ENCODE results near the gene ZBTB7B. TPM values are rescaled to one million over a fixed set of nuclear protein-coding genes. Genes with fewer than 3 reads are reported as not detected.

The ZBTB7B gene
- total and polyA plus RNA-seq, 9 of the 15 experiments (the other 6 are each of a cell fraction or from before 2014, with no cell fraction given): 0.04 to 46.5 (median 15.2) TPM

GRCh38 chr1:155000726-155001424, 1.7 kb upstream of the ZBTB7B start (continued):
- TF ChIP-seq PRPF4 (IDR thresholded peaks at IDR 0.05; ENCODE audit: insufficient read depth, low read depth, low read length, poor library complexity, severe bottlenecking) (no peak), NR4A1 (CRISPR knock-in tag; IDR thresholded peaks at IDR 0.05) (no peak), NR4A1 (tag; IDR thresholded peaks at IDR 0.05) (peak; percentile 43; the same call in 1 of the 2 replicates), ZNF551 (CRISPR knock-in tag; IDR thresholded peaks at IDR 0.05) (no peak), CHD7 (IDR thresholded peaks at IDR 0.05; ENCODE audit: low read depth, low read length) (no peak), ZBTB17 (CRISPR knock-in tag; IDR thresholded peaks at IDR 0.05) (peak; percentile 83), SIN3B (IDR thresholded peaks at IDR 0.05; ENCODE audit: low read depth) (no peak; the same call in none of the 2 replicates), TEAD1 (CRISPR knock-in tag; IDR thresholded peaks at IDR 0.05) (peak in 1 of 2 experiments; percentile 64; a peak in 1 of 4 replicates), SREBF1 (IDR thresholded peaks at IDR 0.05; ENCODE audit: borderline replicate concordance, low read depth, low read length) (0 out of 2 replicates have a peak, but pooled peaks have one; percentile 46), CBX8 (IDR thresholded peaks at IDR 0.05; ENCODE audit: borderline replicate concordance, extremely low read depth, low read depth, low read length, poor library complexity, severe bottlenecking) (no peak)
- TF ChIP-seq, protein P1, sequence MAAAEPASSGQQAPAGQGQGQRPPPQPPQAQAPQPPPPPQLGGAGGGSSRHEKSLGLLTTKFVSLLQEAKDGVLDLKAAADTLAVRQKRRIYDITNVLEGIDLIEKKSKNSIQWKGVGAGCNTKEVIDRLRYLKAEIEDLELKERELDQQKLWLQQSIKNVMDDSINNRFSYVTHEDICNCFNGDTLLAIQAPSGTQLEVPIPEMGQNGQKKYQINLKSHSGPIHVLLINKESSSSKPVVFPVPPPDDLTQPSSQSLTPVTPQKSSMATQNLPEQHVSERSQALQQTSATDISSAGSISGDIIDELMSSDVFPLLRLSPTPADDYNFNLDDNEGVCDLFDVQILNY (CRISPR knock-in tag; IDR thresholded peaks at IDR 0.05): no peak
- TF ChIP-seq, protein P2, sequence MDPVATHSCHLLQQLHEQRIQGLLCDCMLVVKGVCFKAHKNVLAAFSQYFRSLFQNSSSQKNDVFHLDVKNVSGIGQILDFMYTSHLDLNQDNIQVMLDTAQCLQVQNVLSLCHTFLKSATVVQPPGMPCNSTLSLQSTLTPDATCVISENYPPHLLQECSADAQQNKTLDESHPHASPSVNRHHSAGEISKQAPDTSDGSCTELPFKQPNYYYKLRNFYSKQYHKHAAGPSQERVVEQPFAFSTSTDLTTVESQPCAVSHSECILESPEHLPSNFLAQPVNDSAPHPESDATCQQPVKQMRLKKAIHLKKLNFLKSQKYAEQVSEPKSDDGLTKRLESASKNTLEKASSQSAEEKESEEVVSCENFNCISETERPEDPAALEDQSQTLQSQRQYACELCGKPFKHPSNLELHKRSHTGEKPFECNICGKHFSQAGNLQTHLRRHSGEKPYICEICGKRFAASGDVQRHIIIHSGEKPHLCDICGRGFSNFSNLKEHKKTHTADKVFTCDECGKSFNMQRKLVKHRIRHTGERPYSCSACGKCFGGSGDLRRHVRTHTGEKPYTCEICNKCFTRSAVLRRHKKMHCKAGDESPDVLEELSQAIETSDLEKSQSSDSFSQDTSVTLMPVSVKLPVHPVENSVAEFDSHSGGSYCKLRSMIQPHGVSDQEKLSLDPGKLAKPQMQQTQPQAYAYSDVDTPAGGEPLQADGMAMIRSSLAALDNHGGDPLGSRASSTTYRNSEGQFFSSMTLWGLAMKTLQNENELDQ (CRISPR knock-in tag; IDR thresholded peaks at IDR 0.05; ENCODE audit: borderline replicate concordance): no peak

Data from K562 (cell line).